GM19023 (cell line): ENCODE data around the gene CAB39L.

ENCODE experiments used
- ATAC-seq: cut with Tn5 transposase; IDR thresholded peaks from one replicate; pipeline ENCODE4 v1.9.1; 2021; ENCODE audit warnings: mild to moderate bottlenecking, moderate library complexity; ENCODE audit not compliant: unreplicated experiment

CAB39L gene

DNA sequence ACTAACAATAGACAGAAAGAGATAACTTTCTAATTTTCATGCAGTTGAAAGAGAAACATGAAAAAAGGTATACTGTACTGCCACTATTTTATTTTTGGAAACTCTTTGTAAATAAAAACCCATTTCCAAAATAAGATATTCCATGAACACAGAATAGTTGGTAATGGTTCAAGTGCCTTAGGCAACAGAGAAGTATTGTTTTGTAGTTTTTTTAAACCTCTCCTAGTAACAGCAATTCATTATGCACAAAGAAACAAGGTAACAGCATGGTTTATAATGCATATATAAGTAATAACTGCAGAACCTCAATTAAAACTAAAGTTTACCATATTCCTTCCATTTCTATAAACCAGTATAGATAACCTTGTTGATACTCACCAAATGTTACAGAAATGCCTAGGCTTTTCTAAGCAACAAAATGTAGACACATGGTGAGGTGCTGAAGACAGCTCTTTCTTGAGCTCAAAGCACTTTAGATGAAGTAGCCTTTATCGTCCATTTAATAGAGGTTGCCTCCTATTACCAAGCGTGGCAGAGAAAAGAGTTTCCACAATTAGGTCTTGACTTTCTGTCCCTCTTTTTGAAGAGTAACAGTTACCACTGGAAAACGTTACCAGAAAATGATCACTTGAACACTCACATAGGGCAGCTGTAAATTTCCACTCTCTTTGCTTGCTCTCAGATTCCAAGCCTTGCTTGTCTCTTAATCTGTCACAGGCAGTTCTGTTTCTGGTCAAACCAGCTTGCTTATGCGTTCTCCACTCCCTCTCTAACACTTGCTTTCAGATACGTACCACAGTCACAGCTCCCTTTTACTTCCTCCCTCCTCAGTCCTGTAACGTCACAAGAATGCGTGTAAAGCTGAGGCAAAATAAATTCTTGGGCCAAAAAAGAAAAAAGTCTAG is 42.9 kb downstream of the CAB39L start:
- ATAC-seq = peak; percentile 69

DNA sequence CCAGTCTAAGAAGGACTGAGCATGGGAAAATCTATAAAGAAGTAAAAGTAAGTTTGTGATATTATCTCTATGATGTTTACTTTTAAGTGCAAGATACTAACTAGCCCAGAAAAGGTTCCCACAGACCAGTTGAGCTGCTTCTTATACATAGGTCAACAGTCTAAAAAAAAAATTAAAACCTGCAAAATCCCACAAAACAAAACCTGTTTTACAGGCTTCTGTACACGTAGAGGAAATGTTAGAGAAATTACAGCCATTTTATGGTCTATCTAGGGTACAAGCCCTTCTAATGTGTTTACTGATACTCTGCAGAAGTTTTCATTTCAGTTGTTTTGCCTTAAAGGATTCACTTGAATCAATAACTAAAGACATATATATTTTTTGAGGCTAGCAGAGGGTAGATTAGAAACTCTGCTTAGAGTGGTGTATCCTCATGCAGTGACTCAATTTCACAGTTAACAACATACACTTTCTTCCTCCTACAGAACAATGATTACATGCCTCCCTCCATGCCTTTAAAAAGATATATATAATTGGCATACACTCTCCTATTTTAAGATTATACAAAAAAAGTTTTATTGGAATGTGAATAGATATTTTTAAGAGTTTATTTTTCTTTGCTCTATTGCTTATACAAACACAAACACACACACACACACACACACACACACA is 43.9 kb downstream of the CAB39L start:
- ATAC-seq = no peak

DNA sequence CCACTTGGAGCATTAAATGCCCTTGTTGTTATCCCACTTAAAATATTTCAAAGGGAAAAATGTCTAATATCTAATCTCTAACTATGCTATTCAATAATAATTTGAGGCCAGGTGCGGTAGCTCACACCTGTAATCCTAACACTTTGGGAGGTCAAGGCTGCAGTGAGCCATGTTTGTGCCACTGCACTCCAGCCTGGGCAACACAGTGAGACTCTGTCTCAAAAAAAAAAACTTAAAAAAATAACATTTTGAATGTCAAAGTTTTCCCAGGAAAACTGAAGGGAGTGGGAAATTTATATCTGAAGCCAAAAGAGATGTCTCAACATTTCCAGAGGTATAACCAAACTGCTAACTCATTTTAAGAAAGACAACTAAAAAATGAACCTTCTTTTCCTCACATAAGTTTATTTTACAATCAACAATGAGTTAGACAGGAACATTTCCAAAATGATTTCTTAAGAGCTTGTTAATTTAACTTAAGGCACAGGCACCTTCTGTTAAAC is 47.9 kb downstream of the CAB39L start:
- no peak for ATAC-seq

DNA sequence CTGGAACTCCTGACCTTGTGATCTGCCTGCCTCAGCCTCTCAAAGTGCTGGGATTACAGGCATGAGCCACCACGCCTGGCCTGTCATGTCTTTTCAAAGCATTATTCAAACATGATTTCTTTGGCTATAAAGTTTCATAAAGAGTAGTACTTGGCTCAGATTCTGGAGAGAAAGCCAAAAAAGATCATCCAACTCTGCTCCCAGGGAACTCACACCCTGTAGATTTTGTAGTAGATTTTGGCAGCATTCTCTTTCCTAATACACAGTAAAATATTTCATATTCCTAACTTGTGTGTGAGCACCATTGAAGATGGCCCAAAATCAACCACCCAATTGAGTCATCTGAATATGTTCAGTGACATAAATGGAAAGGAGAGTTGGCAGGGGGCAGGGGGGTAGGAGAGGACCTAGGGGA is 48.4 kb downstream of the CAB39L start:
- no peak for ATAC-seq

DNA sequence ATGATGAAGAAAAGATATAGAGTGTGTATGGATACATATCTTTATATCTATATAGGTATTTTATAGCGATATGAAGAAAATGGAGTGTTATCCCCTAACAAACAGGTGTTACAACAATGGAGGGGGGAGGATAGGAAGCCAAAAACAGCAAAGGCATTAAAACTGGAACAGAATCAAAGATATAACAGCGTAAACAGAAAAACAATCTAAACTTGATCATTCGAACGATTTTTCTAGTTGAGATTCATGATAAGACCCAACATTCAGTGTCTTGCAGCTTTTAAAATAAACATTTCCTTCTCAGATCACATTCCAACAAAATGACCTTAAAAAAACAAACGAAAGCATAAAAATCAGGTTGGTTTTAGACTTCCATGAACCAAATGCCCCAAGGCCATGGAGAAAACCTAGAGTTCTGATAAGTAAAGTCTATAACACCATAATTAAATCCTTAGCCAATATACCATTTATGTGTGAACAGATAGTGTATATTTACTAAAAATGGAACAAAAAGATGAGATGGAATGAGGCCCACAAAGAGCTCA is 55.7 kb downstream of the CAB39L start:
- ATAC-seq = no peak

DNA sequence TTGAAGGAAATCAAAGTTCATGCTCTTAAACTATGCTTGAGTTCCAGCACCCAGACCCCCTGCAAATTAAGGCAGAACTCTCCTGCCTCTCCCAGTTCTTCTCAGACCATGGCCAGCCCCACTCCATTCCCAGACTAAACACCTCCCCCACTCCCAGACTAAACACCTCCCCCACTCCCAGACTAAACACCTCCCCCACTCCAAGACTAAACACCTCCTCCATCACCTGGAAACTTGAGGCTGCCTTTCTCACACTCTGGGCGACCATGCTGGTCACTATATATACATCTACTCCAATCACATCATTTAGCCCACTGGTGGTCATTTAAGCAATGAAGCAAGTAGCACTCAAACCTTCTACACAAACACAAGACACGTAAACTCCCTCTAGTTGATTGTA is 57.2 kb downstream of the CAB39L start:
- no peak for ATAC-seq

- ATAC-seq = no peak
Measured at GRCh38 chr13:49376121-49376520, 67.7 kb downstream of the CAB39L start.

DNA sequence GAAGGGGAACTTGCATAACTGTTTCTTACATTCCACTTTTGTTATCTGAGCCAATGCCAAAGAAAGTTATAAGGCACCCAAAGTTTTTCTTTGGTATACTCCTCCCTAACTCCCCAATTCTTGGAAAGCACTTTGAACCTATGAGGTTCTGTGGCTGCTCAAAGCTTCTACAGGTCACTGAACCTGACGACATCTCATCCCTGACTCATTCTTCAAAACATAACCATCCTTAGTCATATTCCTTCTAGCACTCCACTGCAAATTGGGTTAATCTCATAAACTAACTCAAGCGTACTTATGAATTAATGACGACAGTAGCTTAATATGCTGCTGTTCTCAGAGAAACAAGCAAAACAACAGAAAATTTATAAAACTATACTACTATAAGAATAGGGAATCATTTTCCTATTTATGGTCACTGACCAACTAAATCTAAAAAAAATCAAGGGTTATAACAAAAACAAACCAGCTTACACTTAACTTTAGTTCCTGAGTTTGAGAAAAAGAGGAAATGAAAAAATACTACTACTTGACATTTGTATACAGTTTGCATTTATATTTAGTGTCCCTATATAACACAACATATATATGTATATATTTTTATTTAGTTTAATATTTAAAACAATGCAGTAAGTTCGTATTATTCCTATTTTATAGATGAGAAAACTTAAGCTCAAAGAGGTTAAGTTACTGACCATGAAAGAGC is 69.1 kb downstream of the CAB39L start:
- no peak for ATAC-seq

GRCh38 chr13:49373716-49374115 is 70.1 kb downstream of the CAB39L start:
- no peak for ATAC-seq

DNA sequence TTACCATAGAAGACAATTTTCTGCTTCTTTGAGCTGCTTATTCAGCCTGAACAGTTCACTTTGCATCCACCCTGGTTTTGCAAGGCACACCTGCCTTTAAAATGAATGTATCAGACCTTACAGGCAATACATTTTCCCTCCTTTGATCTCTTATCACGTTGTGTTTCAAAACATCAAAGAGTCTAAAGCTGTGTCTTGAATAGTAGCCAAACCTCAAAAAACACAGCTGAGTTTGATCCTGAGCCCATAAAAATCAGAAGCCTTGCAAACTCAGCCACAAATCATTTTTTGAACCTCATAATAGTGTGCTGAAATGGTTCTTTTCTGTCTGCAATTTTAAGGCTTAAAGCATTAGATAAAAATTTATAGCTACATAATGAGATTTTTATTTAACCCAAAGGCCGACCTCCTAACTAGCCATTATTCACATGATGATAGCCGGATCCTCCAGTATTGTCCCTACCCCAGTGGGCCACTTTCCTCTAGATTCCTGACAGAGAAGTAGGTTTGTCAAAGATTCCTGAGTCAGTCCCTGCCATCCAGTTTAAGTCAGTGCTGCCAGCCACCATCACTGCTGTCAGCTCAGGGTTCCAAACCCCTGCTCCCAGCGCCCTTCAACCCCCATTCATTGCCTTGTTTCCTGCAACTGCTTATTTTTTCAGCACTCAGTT is 71.8 kb downstream of the CAB39L start:
- no peak for ATAC-seq

- no peak for ATAC-seq
Measured at GRCh38 chr13:49370371-49370770, 73.5 kb downstream of the CAB39L start.

DNA sequence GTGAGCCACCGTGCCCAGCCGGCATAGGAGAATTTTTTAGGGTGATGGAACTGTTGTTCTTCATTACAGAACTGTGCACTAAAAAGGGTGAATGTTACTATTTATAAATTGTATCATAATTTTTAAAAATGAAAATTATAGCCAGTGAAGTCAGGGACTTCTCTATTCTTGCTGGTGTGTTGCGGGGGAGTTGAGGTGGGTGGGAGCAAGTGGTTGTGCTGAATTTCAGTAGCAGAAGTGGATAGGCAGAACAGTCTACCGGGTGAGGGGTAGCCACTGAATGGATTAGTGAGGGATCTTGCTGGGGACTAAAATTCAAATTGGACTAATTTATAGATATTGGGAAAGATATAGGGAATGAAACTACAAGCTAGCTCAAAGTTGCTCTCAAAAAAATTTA is 74.0 kb downstream of the CAB39L start:
- no peak for ATAC-seq

- ATAC-seq = no peak
Measured at GRCh38 chr13:49368688-49369087, 75.2 kb downstream of the CAB39L start.

DNA sequence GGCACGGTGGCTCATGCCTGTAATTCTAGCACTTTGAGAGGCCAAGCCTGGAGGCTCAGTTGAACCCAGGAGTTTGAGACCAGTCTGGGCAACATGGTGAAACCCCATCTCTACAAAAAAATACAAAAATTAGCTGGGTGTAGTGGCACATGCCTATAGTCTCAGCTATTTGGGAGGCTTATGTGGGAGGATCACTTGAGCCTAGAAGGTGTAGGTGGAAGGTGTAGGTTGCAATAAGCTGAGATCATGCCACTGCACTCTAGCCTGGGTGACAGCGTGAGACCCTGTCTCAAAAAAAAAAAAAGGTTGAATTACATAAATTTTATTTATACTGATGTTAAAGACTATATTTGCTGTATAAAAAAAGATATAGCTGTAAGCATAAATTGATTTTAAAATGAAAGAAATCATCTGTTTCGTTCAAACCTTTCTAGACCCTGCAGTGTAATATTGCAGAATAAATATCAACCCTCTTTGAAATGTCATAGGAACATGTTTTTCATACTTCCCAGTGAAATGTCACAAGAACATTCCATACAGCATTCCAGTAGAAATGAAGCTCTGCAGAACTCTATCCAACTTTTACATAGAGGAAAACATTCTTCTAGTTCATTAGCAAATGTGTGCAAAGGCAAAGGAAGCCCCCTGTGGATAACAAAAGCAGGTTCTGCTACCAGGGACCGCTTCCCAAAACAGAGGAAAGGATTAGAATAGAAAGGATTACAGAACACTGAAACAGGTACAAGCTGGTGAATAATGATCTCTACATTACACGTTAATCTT is 76.0 kb downstream of the CAB39L start:
- no peak for ATAC-seq

DNA sequence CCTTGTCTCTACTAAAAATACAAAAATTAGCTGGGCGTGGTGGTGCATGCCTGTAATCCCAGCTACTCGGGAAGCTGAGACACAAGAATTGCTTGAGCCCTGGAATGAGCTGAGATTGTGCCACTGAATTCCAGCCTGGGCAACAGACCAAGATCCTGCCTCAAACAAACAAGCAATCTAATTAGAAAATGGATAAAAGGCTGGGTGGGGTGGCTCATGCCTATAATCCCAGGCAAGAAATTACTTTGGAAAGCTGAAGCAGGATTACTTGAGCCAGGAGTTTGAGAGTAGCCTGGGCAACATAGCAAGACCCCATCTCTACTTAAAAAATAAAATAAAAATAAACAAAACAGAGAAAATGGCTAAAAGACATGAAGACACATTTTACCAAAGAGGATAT is 77.0 kb downstream of the CAB39L start:
- ATAC-seq = no peak

GRCh38 chr13:49357694-49358093 is 86.2 kb downstream of the CAB39L start:
- no peak for ATAC-seq

DNA sequence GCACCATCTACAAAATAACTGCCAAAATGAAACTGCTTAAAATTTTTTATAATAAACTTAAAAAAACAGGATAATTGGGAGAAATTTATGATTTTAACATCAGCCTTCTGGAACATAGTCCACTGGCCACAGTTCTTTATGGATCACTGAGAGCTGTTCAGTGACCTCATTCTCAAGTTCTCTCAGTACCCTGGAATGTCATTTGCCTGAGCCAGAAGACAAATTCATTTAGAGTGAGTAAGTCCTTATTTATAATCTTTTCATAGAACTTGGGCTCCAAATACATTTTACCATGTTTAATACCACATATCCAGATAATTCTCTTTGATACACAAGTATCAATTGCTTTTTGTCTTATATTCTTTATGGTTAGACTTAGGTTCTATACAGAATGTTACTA is 87.6 kb downstream of the CAB39L start:
- ATAC-seq = no peak

DNA sequence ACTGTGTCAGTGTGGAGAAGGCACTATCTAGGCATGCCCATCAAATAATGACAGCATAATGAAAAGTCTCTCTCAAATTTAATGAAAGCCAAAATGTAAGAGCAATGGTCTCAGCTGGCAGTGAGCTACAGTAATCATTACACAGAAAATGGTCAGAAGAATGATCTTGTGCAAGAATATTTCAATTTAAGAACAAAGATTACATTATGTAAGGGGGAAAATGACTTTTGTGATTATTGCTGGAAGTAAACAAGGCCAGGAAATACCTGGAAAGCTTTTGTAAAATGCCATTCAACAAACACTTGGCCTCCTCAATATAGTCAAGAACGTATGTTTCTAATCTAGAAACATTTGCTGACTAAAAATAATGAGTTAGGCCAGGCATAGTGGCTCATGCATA is 89.1 kb downstream of the CAB39L start:
- no peak for ATAC-seq

GRCh38 chr13:49353908-49354307 is 90.0 kb downstream of the CAB39L start:
- ATAC-seq = no peak

GRCh38 chr13:49351871-49352270 is 92.0 kb downstream of the CAB39L start:
- no peak for ATAC-seq
